Endothelial cell of umbilical vein (primary cell): ENCODE measurements around the gene USP43. TPM values are rescaled to one million over a fixed set of nuclear protein-coding genes. Genes with fewer than 3 reads are reported as not detected.

Source experiments
- BruUV-seq: library from RNA; stranded (reverse); fragments of 400-500 nt; replicated peaks from 2 replicates; lab custom pipeline; 2021; lab: Mats Ljungman, UMichigan
- CTCF ChIA-PET: fragments of 300-600, 350-600 bp; sonication (Branson Sonifier 250); formaldehyde crosslinking; loops from one replicate; lab custom pipeline; 2021; ENCODE audit warnings: antibody characterized with exemption, inconsistent platforms; lab: Charles Lee
- POLR2A ChIA-PET: fragments of 300-600, 350-600 bp; sonication (Branson Sonifier 250); formaldehyde crosslinking; loops from one replicate; lab custom pipeline; 2021; ENCODE audit warnings: antibody characterized with exemption, inconsistent platforms; lab: Charles Lee
- DNase-seq: peaks from one replicate; pipeline ENCODE4 v3.0.0-alpha.2; 2011; ENCODE audit warnings: low read depth, low spot score
- FAIRE-seq: peaks from 2 replicates; lab custom pipeline; 2011; peaks lifted over from hg19 to GRCh38; lab: Jason Lieb, UNC
- H2AFZ ChIP-seq: 2 replicates; pipeline ENCODE4 v1.6.0; 2012; ENCODE audit warnings: low read depth, low read length, control low read depth, inconsistent platforms
- H3K27ac ChIP-seq: 2 replicates; pipeline ENCODE4 v1.5.1; 2011; ENCODE audit warnings: low read depth, mild to moderate bottlenecking, control low read depth, low read length, moderate library complexity; ENCODE audit not compliant: insufficient read depth
- H3K27me3 ChIP-seq, 2 experiments: 2 replicates each; pipeline versions ENCODE4 v1.6.0 to v1.6.1; 2011; ENCODE audit warnings: low read length in 2 of 2, mixed read lengths in 1 of 2; ENCODE audit not compliant: control insufficient read depth in 2 of 2, insufficient read depth in 2 of 2
- H3K36me3 ChIP-seq, 2 experiments: 2 replicates in 1 of 2; 3 replicates in 1 of 2; pipeline ENCODE4 v1.5.1; 2011; ENCODE audit warnings: low read length in 2 of 2, mild to moderate bottlenecking in 1 of 2, moderate library complexity in 1 of 2; ENCODE audit not compliant: control insufficient read depth in 2 of 2, insufficient read depth in 2 of 2; ENCODE audit errors: extremely low read depth in 1 of 2
- H3K4me1 ChIP-seq: 3 replicates; pipeline ENCODE4 v1.5.1; 2011; ENCODE audit warnings: mild to moderate bottlenecking, low read length; ENCODE audit not compliant: control insufficient read depth, insufficient read depth; ENCODE audit errors: extremely low read depth
- H3K4me2 ChIP-seq: 2 replicates; pipeline ENCODE4 v1.6.1; 2011; ENCODE audit warnings: low read length, control low read depth, mixed read lengths; ENCODE audit not compliant: insufficient read depth
- H3K4me3 ChIP-seq, 3 experiments: fragments of 200-600 bp in 1 of 3; sonication (generic), shearing (Covaris generic) in 1 of 3; replicated peaks in 1 of 3; 2 replicates each; pipeline ENCODE4 v1.5.1; 2011 to 2016; ENCODE audit warnings: control low read depth in 3 of 3, low read length in 3 of 3, mild to moderate bottlenecking in 2 of 3, inconsistent platforms in 1 of 3, low read depth in 1 of 3, moderate library complexity in 1 of 3; ENCODE audit not compliant: insufficient read depth in 1 of 3
- H3K79me2 ChIP-seq: 2 replicates; pipeline ENCODE4 v1.6.0; 2012; ENCODE audit warnings: low read length, inconsistent platforms; ENCODE audit not compliant: control insufficient read depth, insufficient read depth
- H3K9ac ChIP-seq: replicated peaks from 2 replicates; pipeline ENCODE3; 2011; ENCODE audit warnings: low read length, control low read depth; ENCODE audit not compliant: insufficient read depth; ENCODE audit errors: extremely low read depth
- H3K9me1 ChIP-seq: replicated peaks from 3 replicates; pipeline ENCODE4 v1.6.0; 2011; ENCODE audit warnings: mild to moderate bottlenecking, low read length; ENCODE audit not compliant: control insufficient read depth, insufficient read depth; ENCODE audit errors: extremely low read depth
- H3K9me3 ChIP-seq: replicated peaks from 2 replicates; pipeline ENCODE4 v1.5.1; 2012; ENCODE audit warnings: low read length, inconsistent platforms; ENCODE audit not compliant: control insufficient read depth, insufficient read depth
- H4K20me1 ChIP-seq: replicated peaks from 2 replicates; pipeline ENCODE3; 2011; ENCODE audit warnings: mild to moderate bottlenecking, low read length; ENCODE audit not compliant: control insufficient read depth, insufficient read depth; ENCODE audit errors: extremely low read depth
- EZH2 ChIP-seq: IDR thresholded peaks from 2 replicates; pipeline ENCODE4 v1.6.1; 2012; ENCODE audit warnings: borderline replicate concordance, low read depth, mild to moderate bottlenecking, moderate library complexity, low read length, inconsistent platforms; ENCODE audit not compliant: severe bottlenecking
- FOS ChIP-seq: IDR thresholded peaks from 2 replicates; pipeline ENCODE4 v1.6.1; 2011; ENCODE audit warnings: mild to moderate bottlenecking, low read length, moderate library complexity, borderline replicate concordance; ENCODE audit not compliant: insufficient read depth
- GATA2 ChIP-seq: IDR thresholded peaks from 2 replicates; pipeline ENCODE4 v1.7.0; 2011; ENCODE audit warnings: low read depth, mild to moderate bottlenecking, moderate library complexity, mixed read lengths, low read length; ENCODE audit not compliant: insufficient read length, insufficient read depth
- JUN ChIP-seq: IDR thresholded peaks from 2 replicates; pipeline ENCODE4 v1.6.1; 2011; ENCODE audit warnings: borderline replicate concordance, low read depth; ENCODE audit not compliant: insufficient read length, insufficient read depth
- MYC ChIP-seq: IDR thresholded peaks from one replicate; pipeline ENCODE4 v1.6.1; 2011; ENCODE audit warnings: mild to moderate bottlenecking, low read depth, low read length
- POLR2A ChIP-seq: IDR thresholded peaks from 2 replicates; pipeline ENCODE4 v1.6.1; 2012; ENCODE audit warnings: low read depth, mild to moderate bottlenecking, control low read depth, low read length
- POLR2AphosphoS5 ChIP-seq: IDR thresholded peaks from 2 replicates; pipeline ENCODE4 v1.6.1; 2012; ENCODE audit warnings: low read depth, mild to moderate bottlenecking, control low read depth, low read length, moderate library complexity; ENCODE audit not compliant: insufficient read depth
- dilution Hi-C: fragments of 300-500 bp; cut with MboI; formaldehyde crosslinking; loops from one replicate; pipeline ENCODE4 v1.15.0; 2019; ENCODE audit warnings: low sequenced_read_pairs; ENCODE audit not compliant: extremely low pct_ligation_motif_present
- intact Hi-C: fragments of 100-400 bp; cut with micrococcal nuclease; formaldehyde crosslinking; loops from one replicate; pipeline ENCODE4 v1.10.0; 2022
- polyA plus RNA-seq, 4 experiments: library from polyadenylated mRNA; depleted of rRNA in 3 of 4; stranded (reverse) in 3 of 4; unstranded in 1 of 4; fragments of >200 nt; gene quantifications; 2 replicates each; pipeline versions ENCODE4 v1.2.1 to v1.2.3, GENCODE V29; 2011 to 2012; ENCODE audit warnings: missing spikeins in 1 of 4
- total RNA-seq: library from RNA; stranded (reverse); gene quantifications from 2 replicates; pipeline ENCODE4 v1.2.3, GENCODE V29; 2021
- TF ChIP-seq, protein P1 (sequence below), 2 donors: IDR thresholded peaks; 1 replicate in 1 of 2; 2 replicates in 1 of 2; pipeline ENCODE4 v1.5.1; 2011; ENCODE audit warnings: low read length in 2 of 2, mild to moderate bottlenecking in 2 of 2, moderate library complexity in 2 of 2, control low read depth in 1 of 2, inconsistent platforms in 1 of 2, low read depth in 1 of 2; ENCODE audit not compliant: insufficient read depth in 1 of 2; ENCODE audit errors: extremely low read depth in 1 of 2
- TF ChIP-seq, protein P2 (sequence below): IDR thresholded peaks from 2 replicates; pipeline ENCODE4 v1.6.1; 2011; ENCODE audit not compliant: insufficient read depth, insufficient read length

The USP43 gene
- total and polyA plus RNA-seq, 2 donors (not counting 3 experiments of a cell fraction or from before 2014, with no cell fraction given): 0.01 TPM; not detected in 1

- Histone ChIP-seq H3K27ac (no peak overlapping the region), H3K4me3 (no peak overlapping the region), H3K9me3 (no peaks in the 10 kb centered on the region), H3K79me2 (no peaks in the 10 kb centered on the region), H3K36me3 (no peaks in the 10 kb centered on the region), H3K9ac (no peak overlapping the region), H3K9me1 (no peaks in the 10 kb centered on the region), H3K4me2 (no peak overlapping the region), H3K4me1 (no peaks in the 10 kb centered on the region), H3K27me3 (no peaks in the 10 kb centered on the region), H2AFZ (no peak overlapping the region), H4K20me1 (no peaks in the 10 kb centered on the region)
- intact Hi-C loops (no loop called here), dilution Hi-C loops (no loop called here)
- TF ChIP-seq POLR2AphosphoS5 (no peak), GATA2 (no peak), EZH2 (no peak), JUN (no peak), MYC (no peak), FOS (no peak), POLR2A (no peak)
- TF ChIP-seq, protein P1, sequence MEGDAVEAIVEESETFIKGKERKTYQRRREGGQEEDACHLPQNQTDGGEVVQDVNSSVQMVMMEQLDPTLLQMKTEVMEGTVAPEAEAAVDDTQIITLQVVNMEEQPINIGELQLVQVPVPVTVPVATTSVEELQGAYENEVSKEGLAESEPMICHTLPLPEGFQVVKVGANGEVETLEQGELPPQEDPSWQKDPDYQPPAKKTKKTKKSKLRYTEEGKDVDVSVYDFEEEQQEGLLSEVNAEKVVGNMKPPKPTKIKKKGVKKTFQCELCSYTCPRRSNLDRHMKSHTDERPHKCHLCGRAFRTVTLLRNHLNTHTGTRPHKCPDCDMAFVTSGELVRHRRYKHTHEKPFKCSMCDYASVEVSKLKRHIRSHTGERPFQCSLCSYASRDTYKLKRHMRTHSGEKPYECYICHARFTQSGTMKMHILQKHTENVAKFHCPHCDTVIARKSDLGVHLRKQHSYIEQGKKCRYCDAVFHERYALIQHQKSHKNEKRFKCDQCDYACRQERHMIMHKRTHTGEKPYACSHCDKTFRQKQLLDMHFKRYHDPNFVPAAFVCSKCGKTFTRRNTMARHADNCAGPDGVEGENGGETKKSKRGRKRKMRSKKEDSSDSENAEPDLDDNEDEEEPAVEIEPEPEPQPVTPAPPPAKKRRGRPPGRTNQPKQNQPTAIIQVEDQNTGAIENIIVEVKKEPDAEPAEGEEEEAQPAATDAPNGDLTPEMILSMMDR (IDR thresholded peaks at IDR 0.05; ENCODE audit: extremely low read depth in 1 of 2, insufficient read depth in 1 of 2, low read depth in 1 of 2, low read length in 2 of 2): no peak
- TF ChIP-seq, protein P2, sequence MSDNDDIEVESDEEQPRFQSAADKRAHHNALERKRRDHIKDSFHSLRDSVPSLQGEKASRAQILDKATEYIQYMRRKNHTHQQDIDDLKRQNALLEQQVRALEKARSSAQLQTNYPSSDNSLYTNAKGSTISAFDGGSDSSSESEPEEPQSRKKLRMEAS: no peak
- CTCF ChIA-PET: no interaction called here
- no TSS peak for BruUV-seq
- no peak for FAIRE-seq
- POLR2A ChIA-PET: no interaction called here
- no peak for DNase-seq
Observed at GRCh38 chr17:9755083-9755482, 109.8 kb downstream of the USP43 start.
